Skeletal muscle satellite cell (primary cell): ENCODE measurements around the gene TSPEAR. TPM values are rescaled to one million over a fixed set of nuclear protein-coding genes. Genes with fewer than 3 reads are reported as not detected.

ENCODE experiments used
- H3K27me3 ChIP-seq: 2 replicates; pipeline ENCODE4 v1.7.0; 2013; ENCODE audit warnings: low read length; ENCODE audit not compliant: control insufficient read depth, insufficient read depth
- H3K36me3 ChIP-seq: 2 replicates; pipeline ENCODE4 v1.7.0; 2013; ENCODE audit warnings: mild to moderate bottlenecking, control low read depth, low read length; ENCODE audit not compliant: insufficient read depth
- H3K4me1 ChIP-seq: 2 replicates; pipeline ENCODE4 v1.7.0; 2013; ENCODE audit warnings: low read length; ENCODE audit not compliant: control insufficient read depth, insufficient read depth
- H3K4me2 ChIP-seq: 2 replicates; pipeline ENCODE4 v1.7.0; 2013; ENCODE audit warnings: mild to moderate bottlenecking, low read length
- H3K4me3 ChIP-seq: 2 replicates; pipeline ENCODE4 v1.7.0; 2013; ENCODE audit warnings: low read length
- H3K9ac ChIP-seq: 2 replicates; pipeline ENCODE4 v1.7.0; 2013; ENCODE audit warnings: mild to moderate bottlenecking, low read depth, low read length, moderate library complexity
- H3K9me3 ChIP-seq: replicated peaks from 2 replicates; pipeline ENCODE4 v1.7.0; 2013; ENCODE audit warnings: mild to moderate bottlenecking, control low read depth, low read length
- total RNA-seq: library from RNA; depleted of rRNA; stranded (reverse); fragments of >200 nt; gene quantifications from 2 replicates; pipeline ENCODE4 v1.2.3, GENCODE V29; 2012; rRNA removed

TSPEAR gene
- total RNA-seq, result 0.22 TPM in 1 of 2 replicates, not detected in the other

DNA sequence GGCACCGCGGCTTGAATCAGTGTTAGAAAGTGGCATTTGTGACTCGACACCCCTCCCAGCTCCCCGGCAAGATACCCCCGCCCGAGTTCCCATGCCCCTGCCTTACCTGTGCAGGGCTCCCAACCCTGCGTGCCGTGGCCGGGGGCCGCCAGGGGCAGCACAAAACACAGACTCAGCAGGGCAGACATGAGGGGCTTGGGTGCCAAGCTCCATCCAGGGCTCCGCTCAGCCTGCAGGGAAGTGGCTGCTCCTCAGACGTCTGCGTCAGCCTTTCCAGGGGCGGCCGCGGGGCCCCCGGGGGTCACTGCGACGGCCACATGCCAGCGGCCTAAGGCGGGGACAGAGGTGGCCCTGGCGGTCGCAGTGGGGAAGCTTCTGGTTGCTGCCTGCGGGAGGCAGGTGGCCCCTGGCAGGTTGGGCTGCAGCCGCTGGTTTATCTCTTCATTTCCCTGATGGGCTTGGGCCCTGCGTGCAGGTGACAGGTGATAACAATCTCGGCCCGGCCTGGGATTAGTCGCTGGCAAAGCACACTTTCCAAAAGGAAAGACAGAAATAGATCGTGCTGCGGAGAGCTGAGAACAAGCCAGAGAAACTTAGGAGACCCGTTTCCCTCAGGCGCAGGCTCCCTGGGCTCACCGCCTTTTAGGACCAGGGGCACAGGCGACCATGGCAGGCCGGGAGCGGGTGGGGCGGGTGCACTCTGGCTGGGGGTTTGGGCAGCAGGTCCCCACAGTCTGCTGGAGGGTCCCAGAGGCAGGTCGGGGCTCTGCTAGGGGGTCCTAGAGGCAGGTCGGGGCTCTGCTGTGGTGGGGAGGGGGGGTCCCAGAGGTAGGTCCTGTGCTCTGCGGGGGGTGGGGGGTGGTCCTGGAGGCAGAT lies at the start of gene TSPEAR:
TSS of gene TSPEAR (minus strand) at position 246 of the 876 bp plus-strand sequence. CDS start at position 188, 58 bp downstream.
- H3K4me1 ChIP-seq, result no peaks in the 10 kb centered on the region
- H3K4me3 ChIP-seq, result no peak within 1 kb of the TSS
- peaks cover 94% of the 10 kb centered on the region for H3K27me3 ChIP-seq
- H3K9me3 ChIP-seq, result no peaks in the 10 kb centered on the region
- no peak within 1 kb of the TSS for H3K4me2 ChIP-seq
- no peak within 1 kb of the TSS for H3K9ac ChIP-seq
- H3K36me3 ChIP-seq, result no peaks in the 10 kb centered on the region

DNA sequence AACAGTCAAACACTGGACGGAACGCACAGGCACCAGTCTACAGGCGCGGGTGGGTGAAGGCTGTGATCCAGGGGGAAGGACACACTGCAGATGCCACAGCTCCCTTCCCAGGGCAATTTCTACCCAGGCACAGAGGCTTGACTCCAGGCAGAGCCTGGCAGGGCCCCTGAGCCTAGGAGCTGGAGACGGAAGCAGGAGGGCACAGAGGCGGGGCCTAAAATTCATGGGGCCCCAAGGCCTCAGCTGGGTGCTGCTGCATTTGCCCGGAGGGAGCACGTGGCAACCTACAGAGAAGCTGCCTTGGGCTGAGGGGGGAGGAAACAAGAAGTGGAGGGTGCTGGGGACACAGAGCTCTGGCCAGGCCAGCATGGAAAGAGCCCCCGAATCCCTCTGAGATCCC lies 49.0 kb upstream of the TSPEAR start:
- no peak overlapping the region for H3K4me3 ChIP-seq
- H3K27me3 ChIP-seq, result no peaks in the 10 kb centered on the region
- H3K9me3 ChIP-seq, result no peaks in the 10 kb centered on the region
- no peaks in the 10 kb centered on the region for H3K36me3 ChIP-seq
- no peak overlapping the region for H3K4me2 ChIP-seq
- H3K4me1 ChIP-seq, result peaks cover 6% of the 10 kb centered on the region
- no peak overlapping the region for H3K9ac ChIP-seq

DNA sequence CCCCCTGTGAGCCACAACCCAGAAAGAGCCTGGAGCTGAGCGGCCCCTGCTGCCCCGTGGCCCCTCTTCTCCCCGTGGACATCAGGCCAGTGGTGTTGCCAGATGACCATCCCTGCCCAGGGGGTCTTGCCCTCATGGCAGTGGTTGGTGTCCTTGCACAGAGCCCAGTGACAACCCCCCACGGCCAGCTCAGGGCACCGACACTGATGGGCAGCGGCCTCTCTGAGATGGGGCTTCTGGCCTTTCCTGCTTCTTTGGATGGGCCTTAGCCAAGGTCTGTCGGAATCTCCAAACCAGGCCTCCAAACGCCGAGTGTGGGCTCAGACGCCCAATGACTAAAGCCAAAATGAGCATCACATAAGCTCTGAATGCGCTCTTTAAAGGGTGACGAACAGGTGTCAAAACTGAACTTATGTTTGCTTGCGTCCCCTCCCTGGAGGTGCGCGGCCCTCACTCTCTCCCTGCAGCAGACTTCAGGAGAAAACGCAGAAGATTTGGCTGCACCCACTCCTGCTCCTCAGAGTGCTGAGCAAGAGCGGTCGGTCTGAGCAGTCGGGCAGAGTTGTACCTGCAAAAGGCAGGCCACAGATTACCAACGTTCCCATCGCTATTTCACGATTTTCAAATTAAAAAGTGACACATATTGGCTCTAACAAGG lies 48.4 kb upstream of the TSPEAR start:
- no peaks in the 10 kb centered on the region for H3K36me3 ChIP-seq
- no peak overlapping the region for H3K4me2 ChIP-seq
- no peak overlapping the region for H3K9ac ChIP-seq
- H3K4me3 ChIP-seq, result no peak overlapping the region
- H3K4me1 ChIP-seq, result peaks cover 2% of the 10 kb centered on the region
- H3K27me3 ChIP-seq, result no peaks in the 10 kb centered on the region
- no peaks in the 10 kb centered on the region for H3K9me3 ChIP-seq

DNA sequence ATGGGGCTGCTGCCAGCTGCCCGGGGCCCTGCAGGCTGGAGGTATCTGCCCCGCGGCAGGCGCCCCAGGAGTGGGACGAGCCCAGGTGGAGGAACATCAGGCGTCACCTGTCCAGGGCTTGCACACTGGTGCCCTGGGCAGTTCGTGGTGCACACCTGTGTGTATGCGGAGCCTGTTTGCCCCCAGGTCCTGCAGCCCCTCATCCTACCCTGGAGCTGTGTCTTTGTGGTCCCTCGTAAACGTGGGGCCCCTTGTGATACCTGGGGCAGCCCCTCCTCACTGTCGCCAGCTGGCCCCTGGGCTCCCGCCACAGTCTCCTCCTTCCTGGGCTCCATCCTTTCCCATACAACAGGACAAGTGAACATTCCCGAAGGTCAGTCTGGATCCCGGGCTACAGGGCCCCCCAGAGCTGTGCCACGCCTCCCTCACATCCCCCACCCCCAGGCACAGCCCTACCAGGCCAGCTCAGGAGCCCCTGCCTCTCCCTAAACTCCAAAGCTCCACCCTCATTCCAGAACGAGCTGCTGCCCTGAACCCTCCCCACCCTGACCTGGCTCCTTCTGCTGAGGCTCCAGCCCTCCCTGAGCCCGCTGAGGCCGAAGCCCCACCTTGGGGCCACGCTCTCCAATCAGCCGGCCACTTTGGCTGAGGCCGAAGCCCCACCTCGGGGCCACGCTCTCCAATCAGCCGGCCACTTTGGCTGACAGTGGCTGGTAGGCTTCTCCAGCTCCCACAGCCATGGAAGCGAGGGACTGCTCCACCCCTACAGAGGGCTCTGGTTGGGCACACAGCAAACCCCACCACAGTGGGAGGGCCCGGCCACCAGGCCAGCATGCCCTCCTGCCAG lies 47.6 kb upstream of the TSPEAR start:
- Histone ChIP-seq H3K9ac (no peak overlapping the region), H3K4me3 (no peak overlapping the region), H3K9me3 (no peaks in the 10 kb centered on the region), H3K4me2 (no peak overlapping the region), H3K36me3 (no peaks in the 10 kb centered on the region), H3K4me1 (no peaks in the 10 kb centered on the region), H3K27me3 (no peaks in the 10 kb centered on the region)

DNA sequence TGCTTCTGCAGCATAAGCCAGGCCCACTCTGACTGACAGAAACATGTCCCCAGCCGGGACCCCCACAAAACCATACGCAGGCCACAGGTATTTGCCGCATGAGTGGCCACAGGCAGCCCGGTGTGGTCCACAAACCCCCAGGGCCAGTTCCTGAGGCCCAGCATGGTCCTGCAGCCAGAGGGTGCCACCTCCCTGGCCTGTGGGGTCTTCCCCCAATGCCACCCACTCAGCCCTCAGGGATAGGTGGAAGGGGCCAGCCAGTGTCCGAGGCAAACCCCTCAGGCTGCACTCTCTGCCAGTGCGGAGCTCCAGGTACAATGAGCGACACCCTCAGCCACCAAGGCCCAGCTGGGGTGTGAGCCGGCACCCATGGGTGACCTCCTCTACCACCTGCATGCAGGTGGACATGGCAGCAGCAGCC lies 46.8 kb upstream of the TSPEAR start:
- Histone ChIP-seq H3K4me1 (no peaks in the 10 kb centered on the region), H3K9ac (no peak overlapping the region), H3K27me3 (no peaks in the 10 kb centered on the region)

DNA sequence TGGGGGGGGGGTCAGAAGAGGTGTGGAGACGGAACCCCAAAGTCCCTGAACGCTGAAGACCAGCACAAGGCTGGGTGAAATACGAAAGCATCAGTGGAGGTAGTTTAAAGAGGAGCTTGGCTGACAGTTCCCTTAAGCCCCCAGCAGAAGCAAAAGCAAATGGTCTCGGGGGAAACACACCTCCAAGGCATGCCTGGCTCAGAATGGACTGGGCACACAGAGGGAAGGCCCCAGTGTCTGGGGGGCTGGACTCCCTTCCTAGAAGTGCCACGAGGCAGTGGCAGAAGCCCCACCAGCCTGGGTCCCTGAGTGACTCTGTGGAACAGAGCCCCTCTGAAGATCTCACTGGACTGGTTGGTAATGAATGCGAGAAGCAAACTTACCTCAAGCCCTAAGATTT lies 46.4 kb upstream of the TSPEAR start:
- Histone ChIP-seq H3K4me2 (no peak overlapping the region), H3K9me3 (no peaks in the 10 kb centered on the region), H3K9ac (no peak overlapping the region), H3K4me3 (no peak overlapping the region), H3K4me1 (no peaks in the 10 kb centered on the region), H3K27me3 (no peaks in the 10 kb centered on the region), H3K36me3 (no peaks in the 10 kb centered on the region)

More for the DNA sequence above, 46.8 kb upstream of the TSPEAR start:
- H3K36me3 ChIP-seq, result no peaks in the 10 kb centered on the region
- H3K4me3 ChIP-seq, result no peak overlapping the region
- no peak overlapping the region for H3K4me2 ChIP-seq
- H3K9me3 ChIP-seq, result no peaks in the 10 kb centered on the region

DNA sequence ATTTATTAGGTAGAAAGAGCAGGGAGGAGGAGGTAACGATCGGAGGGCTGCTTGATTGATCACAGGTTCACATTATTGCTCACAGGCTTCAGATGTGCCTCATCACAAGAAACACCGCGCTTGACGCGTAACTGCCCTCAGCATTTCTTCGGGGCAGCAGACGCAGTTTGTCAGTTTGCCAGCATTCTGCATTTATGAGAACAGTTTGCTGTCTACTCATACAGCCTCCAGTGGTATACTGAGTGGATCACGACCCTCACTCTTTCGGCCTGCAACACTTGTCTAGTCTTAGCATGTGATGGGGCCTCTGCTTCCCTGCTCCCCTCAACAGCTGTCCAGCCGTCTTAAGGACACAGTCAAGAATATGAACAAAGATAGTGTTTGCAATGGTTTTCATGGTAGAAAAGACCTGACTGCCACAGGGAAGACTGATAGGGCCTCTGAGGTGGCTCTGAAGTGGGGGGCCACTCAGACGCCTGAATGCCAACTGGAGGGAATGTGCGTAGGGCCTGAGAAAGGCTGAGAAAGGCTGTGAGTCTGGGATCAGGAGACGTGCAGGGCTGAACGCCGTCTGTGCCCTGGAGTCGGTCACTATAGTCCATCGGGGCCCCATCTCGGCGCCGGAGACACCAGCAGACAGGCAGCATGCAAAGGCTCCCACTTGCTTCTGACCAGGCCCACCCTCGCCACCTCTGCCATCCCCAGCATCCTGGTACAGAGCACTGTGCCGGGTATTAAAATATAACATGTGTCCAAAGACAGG lies 45.2 kb upstream of the TSPEAR start:
- Histone ChIP-seq H3K4me1 (no peaks in the 10 kb centered on the region), H3K27me3 (no peaks in the 10 kb centered on the region), H3K9me3 (no peaks in the 10 kb centered on the region), H3K4me2 (no peak overlapping the region), H3K4me3 (no peak overlapping the region), H3K9ac (no peak overlapping the region), H3K36me3 (no peaks in the 10 kb centered on the region)

DNA sequence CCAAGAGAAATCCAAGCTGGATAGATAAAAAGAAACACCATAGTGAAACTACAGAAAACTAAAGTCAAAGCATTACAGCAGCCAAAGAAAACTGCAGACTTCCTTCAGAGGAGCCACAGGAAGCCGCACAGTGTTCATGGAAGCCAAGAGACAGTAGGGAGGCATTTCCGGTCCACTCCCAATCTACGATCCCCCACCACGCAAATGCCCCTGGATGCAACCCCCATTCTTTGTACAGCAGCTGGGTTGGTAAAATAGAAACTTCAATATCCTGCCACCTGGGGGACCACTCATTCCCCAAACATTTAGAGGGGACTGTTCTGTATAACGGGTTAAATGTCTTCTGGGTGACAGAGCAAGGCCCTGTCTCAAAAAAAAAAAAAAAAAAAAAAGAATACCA lies 43.9 kb upstream of the TSPEAR start:
- Histone ChIP-seq H3K36me3 (no peaks in the 10 kb centered on the region), H3K4me2 (no peak overlapping the region), H3K4me1 (no peaks in the 10 kb centered on the region), H3K4me3 (no peak overlapping the region), H3K9ac (no peak overlapping the region), H3K27me3 (peaks cover 9% of the 10 kb centered on the region), H3K9me3 (no peaks in the 10 kb centered on the region)

DNA sequence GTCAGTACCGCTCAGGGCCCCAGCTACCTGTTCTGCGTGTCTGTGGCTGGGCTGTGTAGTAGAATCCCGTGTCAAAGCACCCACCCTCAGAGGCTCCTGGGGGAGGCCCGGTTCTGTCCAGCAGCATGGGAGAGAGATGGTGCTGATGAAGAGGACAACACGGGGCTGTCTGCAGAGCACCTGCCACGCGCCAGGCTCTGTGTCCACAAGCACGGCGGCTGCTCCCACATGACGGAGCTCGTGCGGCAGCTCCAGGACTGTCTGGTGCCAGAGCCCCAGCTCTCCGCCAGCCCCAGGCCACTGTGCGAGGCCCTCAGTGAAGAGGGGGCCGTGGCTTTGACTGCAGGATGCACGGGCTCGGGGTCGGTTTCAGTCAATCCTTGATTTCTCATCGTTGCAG lies 42.0 kb upstream of the TSPEAR start:
- Histone ChIP-seq H3K9ac (no peak overlapping the region), H3K27me3 (peaks cover 25% of the 10 kb centered on the region), H3K4me3 (no peak overlapping the region), H3K4me2 (no peak overlapping the region), H3K9me3 (no peaks in the 10 kb centered on the region), H3K36me3 (no peaks in the 10 kb centered on the region), H3K4me1 (no peaks in the 10 kb centered on the region)

DNA sequence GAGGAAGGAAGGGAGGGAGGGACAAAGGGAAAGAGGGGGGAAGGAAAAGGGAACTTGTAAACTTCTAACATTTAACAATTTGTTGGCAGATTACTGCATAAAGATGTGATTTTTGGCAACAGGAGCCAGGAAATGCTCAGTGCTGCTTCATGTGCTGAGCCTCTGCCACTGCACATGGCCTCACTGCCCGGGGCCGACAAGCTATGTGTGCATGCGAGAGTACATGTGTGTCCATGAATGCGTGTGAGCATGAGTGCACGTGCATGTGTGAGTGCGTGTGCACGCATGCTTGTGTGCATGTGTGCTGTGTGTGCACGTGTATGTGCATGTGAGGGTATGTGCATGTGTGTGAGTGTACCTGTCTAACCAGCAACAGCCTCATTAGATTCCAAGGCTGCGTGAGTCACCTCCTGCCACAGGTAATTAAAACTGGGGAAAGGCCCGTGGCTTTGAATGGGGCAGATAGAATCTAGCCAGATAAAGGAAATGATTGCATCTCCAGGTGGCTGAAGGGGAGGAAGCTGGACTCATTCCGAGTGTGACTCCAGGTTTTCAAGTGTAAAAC lies 41.4 kb upstream of the TSPEAR start:
- no peaks in the 10 kb centered on the region for H3K9me3 ChIP-seq
- H3K9ac ChIP-seq, result no peak overlapping the region
- H3K4me2 ChIP-seq, result no peak overlapping the region
- H3K36me3 ChIP-seq, result no peaks in the 10 kb centered on the region
- H3K4me3 ChIP-seq, result no peak overlapping the region
- H3K27me3 ChIP-seq, result peaks cover 30% of the 10 kb centered on the region
- no peaks in the 10 kb centered on the region for H3K4me1 ChIP-seq
